NCI-H187 (cell line): Measurements from ENCODE around the gene LRP1.

Source experiments
- DNase-seq, 2 experiments: peaks; one replicate each; lab custom pipeline; 2025; lab: John Stamatoyannopoulos, UW

LRP1 gene

DNA sequence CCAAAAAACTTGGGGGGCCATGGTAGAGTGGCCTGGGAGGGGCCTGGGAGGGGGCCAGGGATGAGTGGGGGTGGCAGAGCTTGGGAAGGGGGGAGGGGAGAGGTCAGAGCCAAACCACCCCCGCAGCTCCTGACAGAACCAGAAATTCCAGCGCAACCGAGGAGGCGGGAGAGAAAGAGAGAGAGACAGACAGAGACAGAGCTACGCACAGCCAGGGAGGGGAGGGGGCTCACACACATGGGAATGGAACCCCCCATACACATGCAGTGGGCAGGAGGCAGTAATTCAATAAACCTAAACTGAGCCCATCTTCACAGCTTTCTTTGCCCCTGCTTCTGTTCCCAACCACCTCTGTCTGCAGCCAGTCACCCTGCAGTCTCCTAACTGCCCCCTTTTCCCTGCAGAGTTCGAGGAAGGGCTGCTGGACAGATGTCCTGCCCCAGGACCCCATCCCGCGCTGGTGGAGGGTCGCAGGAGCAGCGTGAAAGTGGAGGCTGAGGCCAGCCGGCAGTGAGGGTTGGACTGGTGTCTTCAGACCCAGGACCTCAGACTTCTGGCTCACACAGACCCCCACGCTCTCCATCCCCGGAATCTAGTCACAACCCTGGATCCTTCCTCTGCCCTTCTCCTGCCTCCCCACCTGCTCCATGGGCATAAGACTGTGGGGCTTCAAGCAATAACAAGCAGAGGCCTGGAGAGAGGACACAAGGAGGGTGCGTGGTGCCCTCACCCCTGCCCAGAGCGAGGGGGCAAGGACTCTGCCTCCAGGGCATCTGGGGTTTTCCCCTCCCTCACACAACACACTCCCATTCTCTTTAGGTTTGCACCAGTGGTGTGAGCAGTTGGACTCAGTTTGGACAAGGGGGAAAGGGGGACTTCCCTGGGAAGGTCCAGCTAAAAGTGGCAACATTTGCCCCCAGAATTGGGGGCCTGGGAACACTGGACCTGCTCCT lies 33.8 kb upstream of the LRP1 start:
- no peak for DNase-seq

DNA sequence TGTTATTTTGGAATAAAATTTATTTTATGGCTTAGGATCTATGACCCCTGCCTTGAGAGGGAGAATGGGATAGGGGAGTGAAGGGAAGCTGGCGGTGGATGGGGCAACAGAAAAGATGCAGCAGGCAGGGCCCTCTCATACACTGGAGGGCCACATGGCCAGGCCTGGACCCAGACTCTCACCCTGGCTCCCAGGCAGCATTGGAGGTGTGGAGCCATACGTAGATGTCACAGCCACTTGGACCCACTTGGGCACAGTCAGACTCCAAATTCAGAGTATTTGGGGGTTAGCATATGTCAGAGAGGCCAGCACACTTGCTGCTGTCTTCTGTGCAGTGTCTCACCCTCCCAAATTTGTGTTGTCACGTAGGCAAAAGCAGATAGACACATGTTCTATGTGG lies 32.8 kb upstream of the LRP1 start:
- DNase-seq, result no peak

DNA sequence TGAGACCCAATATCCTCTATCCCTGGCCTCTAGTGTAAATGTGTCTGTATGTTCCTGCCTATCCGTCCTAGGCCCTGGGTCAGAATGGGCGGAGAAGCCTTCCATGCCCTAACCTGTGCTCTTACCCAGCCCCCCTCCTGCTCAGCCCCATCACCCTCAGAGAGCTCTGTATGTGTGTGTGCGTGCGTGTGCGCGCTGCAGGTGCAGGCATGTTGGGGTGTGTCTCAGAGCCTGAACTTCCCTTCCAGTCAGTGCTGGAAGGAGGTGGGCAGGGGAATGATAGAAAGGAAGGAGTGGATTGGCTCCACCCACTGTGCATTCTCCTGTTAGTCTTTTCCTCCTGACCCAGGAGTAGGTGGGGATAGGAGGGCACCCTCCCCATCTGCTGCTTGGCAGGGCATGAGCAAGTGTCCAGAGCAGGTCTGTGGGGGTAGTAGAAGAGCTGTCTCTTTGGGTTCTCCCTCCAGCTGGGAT lies 32.1 kb upstream of the LRP1 start:
- DNase-seq, result peak in 1 of 2 experiments; percentile 49

DNA sequence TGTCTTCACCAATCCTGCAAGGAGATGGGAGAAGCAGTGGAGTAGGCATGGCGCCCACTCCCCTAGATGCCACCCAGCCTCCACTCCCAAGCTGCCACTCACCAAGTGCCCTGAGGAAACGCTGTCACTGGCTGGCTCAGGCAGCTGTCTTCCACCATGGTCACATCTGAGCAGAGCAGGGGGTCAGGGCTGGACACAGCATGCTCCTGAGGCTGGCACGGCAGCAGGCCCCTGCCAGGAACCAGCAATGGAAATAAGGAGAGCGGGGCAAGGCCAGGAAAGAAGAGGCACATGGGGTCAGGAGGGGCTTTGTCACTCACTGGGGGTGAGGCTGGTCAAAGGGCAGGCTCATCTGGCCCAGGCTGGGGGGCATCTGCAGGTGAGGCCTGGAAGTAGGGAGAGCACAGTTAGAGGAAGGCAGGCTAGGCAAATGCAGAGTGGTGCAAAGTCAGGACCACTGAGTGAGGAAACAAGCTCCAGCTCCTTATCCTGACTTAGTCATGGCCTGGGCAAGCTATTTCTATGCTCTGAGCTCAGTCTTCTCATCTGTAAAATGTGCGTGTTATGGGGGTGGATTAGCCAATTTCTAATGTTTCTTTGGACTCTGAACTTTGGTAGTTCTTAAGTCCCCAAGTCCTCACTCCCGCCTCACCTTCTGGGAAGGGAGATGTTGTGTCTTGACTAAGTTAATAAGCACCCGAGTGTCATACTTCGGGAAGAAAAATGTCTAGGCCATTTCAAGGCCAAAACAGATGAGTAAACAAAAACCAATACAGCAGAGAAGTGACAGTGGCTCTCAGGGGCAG lies 31.3 kb upstream of the LRP1 start:
- DNase-seq, result no peak

DNA sequence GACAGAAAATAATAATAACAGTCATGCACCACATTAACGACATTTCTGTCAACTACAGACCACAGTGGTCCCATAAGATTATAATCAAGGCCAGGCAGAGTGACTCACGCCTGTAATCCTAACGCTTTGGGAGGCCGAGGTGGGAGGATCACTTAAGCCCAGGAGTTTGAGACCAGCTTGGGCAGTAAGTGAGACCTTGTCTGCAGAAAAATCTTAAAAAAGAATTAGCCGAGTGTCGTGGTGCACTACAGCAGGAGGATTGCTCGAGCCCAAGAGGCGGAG lies 30.8 kb upstream of the LRP1 start:
- no peak for DNase-seq

DNA sequence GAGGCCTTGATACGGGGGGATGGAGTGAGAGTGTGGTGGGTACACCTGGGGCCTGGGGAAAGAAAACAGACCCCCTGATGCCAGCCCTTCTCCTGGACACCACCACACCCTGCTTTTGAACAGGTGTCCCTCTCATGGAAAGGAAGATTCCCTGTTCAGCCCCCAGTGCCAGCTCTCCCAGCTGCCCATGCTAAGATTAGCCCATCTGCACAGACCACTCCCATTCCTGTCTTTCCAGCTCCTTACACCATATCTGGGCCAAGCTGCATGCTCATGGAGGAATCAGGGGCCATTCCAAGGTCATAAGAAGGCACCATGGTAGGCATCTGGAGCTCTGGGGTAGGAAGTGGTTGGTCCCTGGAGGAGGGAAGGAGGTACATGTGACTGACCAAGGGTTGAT lies 29.7 kb upstream of the LRP1 start:
- no peak for DNase-seq

DNA sequence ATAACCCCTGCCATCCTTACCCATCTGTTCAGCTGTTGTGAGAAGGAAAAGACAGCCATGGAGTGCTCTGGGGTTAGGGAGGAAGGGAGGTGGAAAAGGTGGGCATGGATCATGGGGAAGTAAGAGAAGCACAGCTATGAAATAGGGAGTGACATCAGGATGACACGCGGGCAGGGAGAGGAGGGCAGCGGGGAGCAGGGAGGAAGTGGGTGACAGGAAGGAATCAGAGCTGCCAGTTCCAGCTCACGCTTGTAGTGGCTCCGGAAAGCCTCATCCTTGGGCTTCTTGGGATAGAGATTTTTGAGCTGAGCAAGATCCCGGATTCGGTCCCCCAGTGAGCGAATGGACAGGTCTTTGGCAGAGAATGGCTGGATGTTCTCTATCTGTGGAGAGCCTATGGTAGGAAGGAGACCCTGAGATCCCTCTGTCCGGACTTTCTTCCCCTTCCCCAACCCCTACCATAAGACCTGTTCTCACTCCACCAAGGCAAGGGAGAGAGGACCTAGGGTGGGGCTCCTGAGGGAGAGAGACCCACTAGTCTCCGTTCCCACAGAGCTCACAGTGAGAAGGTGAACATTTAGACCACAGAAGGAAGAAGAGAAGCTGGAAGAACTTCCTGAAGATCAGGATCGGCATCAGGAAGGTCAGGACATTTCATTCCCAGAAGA lies 29.1 kb upstream of the LRP1 start:
- no peak for DNase-seq

DNA sequence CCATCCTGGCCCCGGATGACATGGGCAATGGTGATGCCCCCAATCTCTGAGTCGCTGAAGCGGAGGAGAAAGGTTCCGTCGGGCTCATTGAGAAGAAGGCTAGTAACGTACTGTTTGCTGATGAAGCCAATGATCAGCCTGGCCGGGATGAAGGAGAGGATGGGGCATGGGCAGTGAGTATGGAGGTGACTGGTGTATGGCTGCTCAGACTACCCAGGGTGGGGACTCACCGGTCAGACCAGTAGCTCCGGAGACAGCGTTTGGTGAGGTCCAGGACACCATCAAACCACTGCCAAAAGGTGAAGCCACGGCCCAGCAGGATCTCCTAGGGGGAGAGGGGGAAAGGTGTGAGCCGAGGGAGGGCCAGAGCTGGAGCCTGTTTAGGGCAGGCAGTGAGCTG lies 28.5 kb upstream of the LRP1 start:
- DNase-seq, result no peak

DNA sequence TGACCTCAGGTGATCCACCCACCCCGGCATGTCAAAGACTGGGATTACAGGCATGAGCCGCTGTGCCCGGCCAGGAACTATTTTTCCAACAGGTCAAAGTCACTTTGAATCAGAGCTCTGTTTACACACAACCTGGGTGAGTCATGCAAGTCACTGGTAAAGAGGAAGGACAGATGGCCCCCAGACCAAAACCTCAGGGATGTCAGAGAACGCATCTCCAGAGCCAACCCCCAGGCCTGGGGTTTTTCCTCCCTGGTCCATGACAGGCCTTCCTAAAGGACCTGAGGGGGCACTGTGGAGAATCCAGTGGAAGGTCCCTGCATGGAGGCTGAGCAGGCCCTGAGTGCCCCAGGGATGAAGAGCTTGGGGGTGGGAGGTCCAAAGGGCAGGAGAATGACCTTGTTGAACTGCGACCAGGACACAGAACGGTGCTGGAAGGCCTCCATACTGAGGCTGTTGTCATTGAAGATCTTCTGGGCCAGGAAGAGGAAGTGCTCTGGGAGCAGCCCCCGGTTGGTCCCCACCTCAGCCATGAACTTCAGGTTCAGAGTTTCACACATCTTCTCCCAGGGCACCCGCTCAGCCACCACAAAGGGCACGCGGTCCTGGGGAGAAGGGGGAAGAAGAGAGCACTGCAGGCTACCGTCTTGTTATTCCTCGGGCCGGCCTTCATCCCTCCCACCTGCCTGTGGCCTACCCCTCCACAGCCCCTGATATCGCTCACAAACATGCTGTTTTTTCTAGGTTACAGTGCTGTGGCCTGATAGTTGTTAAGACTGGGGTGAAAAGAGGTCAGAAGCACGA lies 26.2 kb upstream of the LRP1 start:
- DNase-seq, result no peak

DNA sequence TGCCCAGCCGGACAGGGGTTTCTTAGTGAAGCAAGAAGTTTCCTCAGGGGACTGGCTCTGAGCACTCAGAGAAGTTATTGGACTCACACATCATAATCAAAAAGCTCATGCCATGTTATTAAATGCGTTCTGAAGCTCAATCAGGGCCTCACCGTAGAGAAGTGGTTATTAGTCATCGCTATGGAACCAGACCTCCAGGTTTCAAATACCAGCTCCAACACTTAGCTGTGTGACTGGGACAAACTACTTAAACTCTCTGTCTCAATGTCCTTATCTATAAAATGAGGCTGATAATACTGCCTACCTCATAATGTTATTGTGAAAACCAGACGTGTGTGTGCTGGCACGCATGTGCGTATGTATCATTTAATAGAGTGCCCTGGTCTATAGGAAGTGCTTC lies 24.4 kb upstream of the LRP1 start:
- no peak for DNase-seq

DNA sequence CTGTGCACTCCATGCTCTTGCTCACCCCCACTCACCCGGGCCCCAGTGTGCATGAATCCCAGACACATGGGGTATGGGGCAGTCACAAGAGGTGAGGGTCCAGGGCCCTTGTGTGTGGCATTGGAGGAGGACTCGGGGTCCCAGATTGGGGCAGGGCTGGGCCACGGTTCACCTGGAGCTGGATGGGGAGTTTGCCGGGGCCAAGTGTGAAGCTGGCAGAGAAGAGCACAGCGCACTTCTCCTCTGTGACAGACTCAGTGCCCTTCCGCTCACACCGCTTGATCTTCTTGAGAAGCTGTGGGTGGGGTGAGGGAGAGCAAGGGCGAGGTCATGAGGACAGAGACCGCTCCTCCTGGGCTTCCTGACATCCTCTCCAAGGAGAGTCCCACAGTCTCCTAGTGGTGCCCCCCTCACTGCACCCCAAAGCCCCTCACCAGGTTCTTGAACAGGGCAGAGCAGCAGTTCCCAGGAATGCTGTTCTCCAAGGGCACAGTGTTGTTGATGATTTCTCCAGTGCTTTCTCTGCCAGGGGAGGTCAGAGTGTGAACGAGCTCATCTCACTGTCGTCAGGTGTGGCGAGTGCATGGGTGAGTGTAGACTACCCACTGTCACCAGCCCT lies 23.9 kb upstream of the LRP1 start:
- no peak for DNase-seq

DNA sequence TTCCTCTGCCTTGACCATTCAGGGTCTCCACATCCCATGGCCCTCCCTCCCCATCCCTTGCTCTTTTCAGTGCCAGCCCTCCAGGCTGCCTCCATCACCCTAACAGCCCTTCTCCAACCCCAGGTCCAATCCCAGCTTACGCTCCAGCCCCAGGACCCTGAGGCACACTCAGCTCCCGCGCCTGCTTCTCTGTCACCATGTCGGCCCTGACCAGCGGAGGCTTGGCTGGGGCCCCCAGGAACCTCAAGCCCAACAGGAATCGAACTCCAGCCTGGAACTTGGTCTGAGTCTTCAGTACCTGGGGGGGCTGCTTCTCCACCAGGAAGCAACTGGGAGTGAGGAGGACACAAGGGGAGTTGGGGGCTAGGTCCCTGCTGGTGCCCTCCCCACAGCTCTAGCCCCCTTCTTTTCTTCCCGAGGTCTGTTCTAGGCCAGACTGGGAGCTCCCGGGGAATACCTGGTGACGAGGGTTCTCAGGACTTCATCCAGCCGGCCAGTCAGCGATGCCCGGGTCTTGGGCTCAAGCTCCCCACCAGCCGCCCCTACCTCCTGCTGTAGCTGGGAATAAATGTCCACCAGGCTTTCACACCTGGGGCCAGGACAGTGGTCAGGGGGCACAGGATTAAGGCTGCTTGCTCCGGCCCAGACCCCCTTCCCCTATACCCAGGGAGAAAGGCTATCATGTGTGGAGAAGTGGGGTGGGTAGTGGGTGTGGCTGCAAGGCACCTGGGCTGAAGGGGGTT lies 23.1 kb upstream of the LRP1 start:
- DNase-seq, result no peak

DNA sequence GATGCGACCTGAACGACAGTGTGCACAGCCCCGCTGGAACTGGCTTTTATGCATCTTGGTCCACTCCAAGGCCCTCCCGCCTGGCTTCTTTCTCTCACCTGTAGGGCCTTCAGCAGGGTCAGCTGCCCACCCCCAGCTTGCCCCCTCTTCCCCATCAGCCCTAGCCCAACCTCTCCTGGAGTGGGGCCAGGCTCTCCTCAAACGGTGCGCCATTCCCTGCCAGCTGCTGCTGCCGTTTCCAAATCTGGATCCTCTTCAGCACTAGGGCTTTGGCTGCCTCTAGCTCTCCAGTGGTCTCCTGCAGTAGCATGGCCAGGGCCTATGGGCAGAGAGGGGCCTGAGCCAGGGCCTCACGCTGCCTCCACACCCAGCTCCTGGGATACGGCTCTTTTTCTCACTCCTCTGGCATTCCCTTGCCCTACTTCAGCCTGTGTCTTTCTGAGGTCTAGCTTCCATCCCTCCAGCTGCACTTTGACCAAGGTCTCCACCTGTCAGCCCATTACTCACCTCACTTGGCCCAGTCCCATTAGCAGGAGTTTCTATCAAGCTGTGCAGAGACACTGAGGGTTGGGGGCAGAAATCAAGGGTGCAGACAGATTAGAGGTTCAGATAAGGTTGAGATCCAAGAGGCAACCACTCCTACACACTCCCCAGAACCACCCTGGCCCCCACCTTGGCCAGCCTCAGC lies 22.1 kb upstream of the LRP1 start:
- DNase-seq, result no peak

DNA sequence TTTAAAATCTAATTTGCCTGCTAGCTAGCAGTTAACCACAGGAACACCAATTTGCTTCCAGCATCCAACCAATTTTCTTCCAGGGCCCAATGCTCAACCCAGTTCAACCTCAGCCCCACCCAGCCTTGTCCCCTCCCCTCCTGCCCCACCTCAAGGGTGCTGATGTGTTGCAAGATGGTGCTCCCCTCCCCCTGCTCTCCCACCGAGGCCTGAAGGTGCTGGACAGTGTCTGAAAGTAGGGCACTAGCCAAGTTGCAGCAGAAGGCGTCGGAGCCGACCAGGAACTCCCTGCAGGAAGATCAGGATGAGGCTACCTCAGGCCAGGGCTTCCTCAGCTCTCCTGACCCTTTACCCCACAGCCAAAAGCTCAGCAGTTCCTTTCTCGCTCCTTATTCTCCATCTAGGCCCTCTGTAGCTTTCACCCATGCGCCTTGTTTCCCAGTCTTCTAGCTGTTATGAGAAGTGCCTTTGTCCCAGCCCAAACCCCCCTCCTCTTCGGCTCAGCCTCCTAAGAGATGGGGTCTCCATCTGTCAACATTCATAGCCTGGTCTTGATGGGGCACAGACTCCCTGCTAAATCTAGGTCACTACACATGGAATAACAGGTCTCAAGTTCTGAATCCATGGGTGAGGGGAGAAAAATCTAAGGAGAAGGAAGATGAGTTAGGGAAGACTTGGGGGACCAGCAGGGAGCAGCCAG lies 20.7 kb upstream of the LRP1 start:
- DNase-seq, result no peak

DNA sequence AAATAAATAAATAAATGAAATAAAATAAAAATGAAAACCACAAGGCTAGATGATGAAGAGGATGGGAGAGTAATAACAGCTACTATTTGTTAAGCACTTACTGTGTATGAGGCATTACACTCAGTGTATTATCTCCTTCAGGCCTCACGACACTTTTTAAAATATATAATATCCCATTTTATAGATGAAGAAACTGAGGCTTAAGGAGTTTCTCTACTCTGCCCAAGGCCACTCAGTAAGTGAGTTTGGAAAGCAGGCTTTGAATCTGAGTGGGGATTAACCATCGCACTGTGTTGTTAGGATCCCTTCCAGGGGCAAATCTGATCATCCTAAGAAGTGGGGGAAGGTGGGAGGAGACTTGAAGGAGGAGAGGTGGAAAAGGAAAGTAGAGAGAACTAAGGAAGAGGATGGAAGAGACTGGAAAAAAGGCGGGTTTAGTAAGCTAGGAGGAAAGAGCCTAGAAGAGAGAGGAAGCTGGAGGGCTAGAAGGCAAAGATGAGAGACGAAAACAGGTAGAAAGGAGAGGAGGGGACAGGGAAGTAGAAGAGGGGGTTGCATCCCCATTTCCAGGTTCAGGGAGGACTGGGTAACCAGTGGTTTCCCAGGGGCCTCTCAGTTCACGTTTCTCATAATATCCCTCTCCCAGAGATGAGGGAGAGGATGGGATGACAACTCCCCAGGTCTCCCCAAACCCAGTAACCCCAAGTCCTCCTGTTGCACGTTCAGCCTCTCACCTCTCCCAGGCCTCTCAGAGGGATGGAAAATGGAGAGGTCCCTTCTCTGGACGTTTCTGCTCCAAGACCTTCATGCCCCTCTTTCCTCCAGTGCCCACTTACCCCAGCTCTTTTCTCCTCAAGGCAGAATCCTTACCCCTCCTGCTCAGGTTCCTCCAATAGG lies 18.8 kb upstream of the LRP1 start:
- DNase-seq, result no peak

DNA sequence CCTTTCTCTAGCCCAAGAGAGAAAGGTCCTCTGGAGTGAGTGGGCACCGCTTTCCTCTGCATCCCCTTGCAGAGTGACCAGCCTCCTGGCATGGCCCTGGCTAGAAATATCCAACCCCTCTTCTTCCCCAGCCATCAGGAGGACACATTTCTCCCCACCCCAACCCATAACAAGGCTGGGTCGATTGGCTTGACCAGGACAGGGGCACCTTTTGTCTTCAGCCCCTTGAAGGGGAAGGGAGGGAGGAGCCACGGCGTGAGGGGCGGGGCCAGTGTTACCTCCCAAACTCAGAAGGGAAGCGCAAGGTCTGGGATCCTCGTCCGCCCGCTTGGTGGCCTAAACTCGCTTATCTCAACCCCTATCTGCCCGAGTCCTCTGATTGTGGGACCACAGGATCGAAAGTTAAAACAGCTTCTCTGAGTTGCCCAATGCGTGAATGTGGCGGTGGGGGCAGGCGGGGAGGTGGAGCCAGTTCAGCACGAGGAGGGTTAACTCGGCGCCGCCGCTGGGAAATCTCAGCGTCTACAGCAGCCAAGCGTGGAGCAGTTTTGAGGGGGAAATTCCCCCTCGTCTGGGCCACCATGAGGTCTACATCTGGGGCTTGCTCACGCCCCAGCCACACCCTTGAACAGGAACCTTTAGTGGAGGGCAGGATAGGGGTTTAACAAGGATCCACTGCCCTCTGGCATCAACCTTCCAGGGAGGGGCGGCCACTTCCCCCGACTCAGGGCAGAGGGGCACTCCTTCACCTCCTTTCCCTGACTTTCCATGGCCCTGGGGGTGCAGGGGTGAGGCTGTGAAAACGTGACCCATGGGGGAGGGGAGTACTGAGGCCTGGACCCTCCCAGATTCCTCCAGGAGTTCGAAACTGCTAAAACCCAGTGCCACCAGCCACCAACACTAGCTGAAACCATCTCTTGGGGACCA lies 17.9 kb upstream of the LRP1 start:
- DNase-seq, result peak in 1 of 2 experiments; percentile 26

DNA sequence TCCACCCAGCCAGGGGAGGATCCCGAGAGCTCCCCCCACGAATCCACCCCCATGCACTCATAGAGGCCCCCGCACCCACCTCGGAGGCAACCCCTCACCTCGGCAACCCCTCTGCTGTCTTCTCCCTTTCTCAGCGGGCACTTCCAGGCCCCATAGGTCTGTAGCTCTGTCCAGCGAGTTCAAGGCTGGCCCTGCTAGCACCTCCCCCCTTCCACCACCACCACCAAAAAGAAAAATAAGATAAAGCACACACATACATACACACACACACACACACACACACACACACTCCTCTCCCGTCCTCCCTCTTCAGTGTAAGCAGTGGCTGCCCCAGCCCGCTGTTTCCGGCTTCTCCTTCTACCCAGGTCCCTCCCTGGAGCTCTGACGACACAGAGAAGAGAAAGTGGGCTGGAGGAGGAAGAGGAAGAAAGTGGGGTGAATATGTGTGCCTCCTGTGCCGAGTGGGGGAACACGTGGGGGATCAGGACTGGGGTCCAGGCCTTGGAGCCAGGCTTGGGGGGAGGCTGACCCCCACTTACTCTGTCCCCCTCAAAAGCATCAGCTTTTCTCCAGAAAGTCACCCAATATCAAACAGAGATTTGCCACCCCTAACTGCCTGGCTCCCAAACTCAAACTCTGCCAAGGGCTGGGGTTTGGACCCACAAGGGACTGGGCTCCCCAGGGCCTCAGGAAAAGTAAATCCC lies 17.1 kb upstream of the LRP1 start, which contains the start of gene STAT6:
STAT6 (minus strand) TSS at position 332 of the 704 bp plus-strand sequence. CDS start 3,084 bp downstream, outside the sequence.
- DNase-seq, result no peak
